Nephron progenitor cell (in vitro differentiated cells): Measurements from ENCODE around the gene WDR46.

Experiments used
- DNase-seq: peaks from one replicate; pipeline ENCODE4 v3.0.0; 2021
- H3K27ac Mint-ChIP-seq: 2 replicates; pipeline ENCODE4 v1.8.0; 2021; ENCODE audit warnings: mild to moderate bottlenecking, moderate library complexity, mixed read lengths
- H3K27me3 Mint-ChIP-seq: 2 replicates; pipeline ENCODE4 v1.8.0; 2021; ENCODE audit warnings: mild to moderate bottlenecking, low read depth, mixed read lengths; ENCODE audit not compliant: poor library complexity
- H3K36me3 Mint-ChIP-seq: 2 replicates; pipeline ENCODE4 v1.8.0; 2021; ENCODE audit warnings: low read depth, mixed read lengths
- H3K4me1 Mint-ChIP-seq: 2 replicates; pipeline ENCODE4 v1.8.0; 2021; ENCODE audit warnings: mixed read lengths
- H3K4me3 Mint-ChIP-seq: 2 replicates; pipeline ENCODE4 v1.8.0; 2021; ENCODE audit warnings: mild to moderate bottlenecking, moderate library complexity, mixed read lengths
- H3K9me3 Mint-ChIP-seq: 2 replicates; pipeline ENCODE4 v1.8.0; 2021; ENCODE audit warnings: mild to moderate bottlenecking, moderate library complexity, mixed read lengths
- TF ChIP-seq, protein P1 (sequence below): fragments of 200-600 bp; sonication (generic); IDR thresholded peaks from 2 replicates; pipeline ENCODE4 v1.5.0; 2021; ENCODE audit warnings: antibody characterized with exemption

The WDR46 gene

DNA sequence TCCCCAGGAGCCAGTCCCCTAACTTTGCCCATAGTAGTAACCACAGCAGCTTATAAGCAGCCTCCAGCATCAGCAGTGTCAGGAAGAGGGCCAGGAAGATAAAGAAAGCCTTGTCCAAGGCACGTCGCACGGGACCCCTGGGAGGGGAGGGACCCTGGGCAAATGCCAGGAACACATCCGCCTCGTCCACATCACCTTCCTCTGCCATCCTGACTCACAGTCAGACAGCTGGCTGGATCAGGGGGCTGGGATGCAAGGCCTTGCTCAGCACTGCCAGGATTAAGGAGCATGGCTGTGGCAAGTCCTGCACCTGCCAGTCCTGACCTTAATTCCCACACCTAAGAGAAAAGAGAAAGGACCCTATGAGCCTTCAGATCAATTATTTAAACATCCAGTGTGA, 40.0 kb upstream of the WDR46 start:
- peaks cover 5% of the 10 kb centered on the region for H3K4me1 Mint-ChIP-seq
- H3K36me3 Mint-ChIP-seq: no peaks in the 10 kb centered on the region
- H3K4me3 Mint-ChIP-seq: no peak overlapping the region
- DNase-seq: no peak
- peaks cover 7% of the 10 kb centered on the region for H3K27me3 Mint-ChIP-seq
- H3K9me3 Mint-ChIP-seq: no peaks in the 10 kb centered on the region
- TF ChIP-seq, protein P1, sequence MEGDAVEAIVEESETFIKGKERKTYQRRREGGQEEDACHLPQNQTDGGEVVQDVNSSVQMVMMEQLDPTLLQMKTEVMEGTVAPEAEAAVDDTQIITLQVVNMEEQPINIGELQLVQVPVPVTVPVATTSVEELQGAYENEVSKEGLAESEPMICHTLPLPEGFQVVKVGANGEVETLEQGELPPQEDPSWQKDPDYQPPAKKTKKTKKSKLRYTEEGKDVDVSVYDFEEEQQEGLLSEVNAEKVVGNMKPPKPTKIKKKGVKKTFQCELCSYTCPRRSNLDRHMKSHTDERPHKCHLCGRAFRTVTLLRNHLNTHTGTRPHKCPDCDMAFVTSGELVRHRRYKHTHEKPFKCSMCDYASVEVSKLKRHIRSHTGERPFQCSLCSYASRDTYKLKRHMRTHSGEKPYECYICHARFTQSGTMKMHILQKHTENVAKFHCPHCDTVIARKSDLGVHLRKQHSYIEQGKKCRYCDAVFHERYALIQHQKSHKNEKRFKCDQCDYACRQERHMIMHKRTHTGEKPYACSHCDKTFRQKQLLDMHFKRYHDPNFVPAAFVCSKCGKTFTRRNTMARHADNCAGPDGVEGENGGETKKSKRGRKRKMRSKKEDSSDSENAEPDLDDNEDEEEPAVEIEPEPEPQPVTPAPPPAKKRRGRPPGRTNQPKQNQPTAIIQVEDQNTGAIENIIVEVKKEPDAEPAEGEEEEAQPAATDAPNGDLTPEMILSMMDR: no peak
- no peak overlapping the region for H3K27ac Mint-ChIP-seq

DNA sequence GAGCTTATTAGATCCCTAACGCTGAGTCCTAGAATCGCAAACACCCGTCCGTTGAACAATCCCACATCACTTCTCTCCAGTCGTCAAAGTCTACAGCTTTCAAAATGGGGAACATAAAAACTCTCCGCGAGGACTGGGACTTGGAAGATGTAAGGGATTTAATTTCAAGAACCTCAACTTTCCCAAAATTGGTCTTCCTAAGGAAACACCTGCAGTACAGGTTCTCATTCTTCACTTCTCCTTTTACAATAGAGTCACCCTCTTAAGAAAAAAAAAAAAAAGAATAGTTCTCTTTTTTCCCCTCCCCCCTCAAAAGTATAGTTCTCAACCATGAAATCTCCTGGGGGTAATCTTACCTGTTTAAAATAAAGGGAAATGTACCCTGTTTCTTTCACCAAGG, 35.1 kb upstream of the WDR46 start:
- Mint-ChIP-seq H3K4me3 (peak overlapping the region; percentile 93), H3K27me3 (peaks cover 3% of the 10 kb centered on the region), H3K4me1 (peaks cover 52% of the 10 kb centered on the region), H3K27ac (no peak overlapping the region), H3K36me3 (peaks cover 17% of the 10 kb centered on the region), H3K9me3 (no peaks in the 10 kb centered on the region)
- no peak for DNase-seq
- TF ChIP-seq, protein P1: no peak

- TF ChIP-seq, protein P1: no peak
- H3K4me3 Mint-ChIP-seq: peak overlapping the region; percentile 93
- DNase-seq: no peak
- H3K9me3 Mint-ChIP-seq: no peaks in the 10 kb centered on the region
- H3K4me1 Mint-ChIP-seq: peaks cover 57% of the 10 kb centered on the region
- peaks cover 22% of the 10 kb centered on the region for H3K36me3 Mint-ChIP-seq
- peaks cover 3% of the 10 kb centered on the region for H3K27me3 Mint-ChIP-seq
- no peak overlapping the region for H3K27ac Mint-ChIP-seq
Observed at GRCh38 chr6:33323623-33323948, 34.5 kb upstream of the WDR46 start.

GRCh38 chr6:33321227-33321626, 32.2 kb upstream of the WDR46 start:
- H3K4me1 Mint-ChIP-seq: peaks cover 76% of the 10 kb centered on the region
- peaks cover 6% of the 10 kb centered on the region for H3K27me3 Mint-ChIP-seq
- TF ChIP-seq, protein P1: no peak
- H3K9me3 Mint-ChIP-seq: no peaks in the 10 kb centered on the region
- DNase-seq: no peak
- peak overlapping the region; percentile 96 for H3K27ac Mint-ChIP-seq
- H3K4me3 Mint-ChIP-seq: peak overlapping the region; percentile 93
- peaks cover 28% of the 10 kb centered on the region for H3K36me3 Mint-ChIP-seq

GRCh38 chr6:33320315-33321181, 31.5 kb upstream of the WDR46 start:
- Mint-ChIP-seq H3K27me3 (peaks cover 6% of the 10 kb centered on the region), H3K4me1 (peaks cover 81% of the 10 kb centered on the region), H3K4me3 (peak overlapping the region; percentile 93), H3K36me3 (peaks cover 28% of the 10 kb centered on the region), H3K27ac (peak overlapping the region; percentile 96), H3K9me3 (no peaks in the 10 kb centered on the region)
- TF ChIP-seq, protein P1: no peak
- no peak for DNase-seq

DNA sequence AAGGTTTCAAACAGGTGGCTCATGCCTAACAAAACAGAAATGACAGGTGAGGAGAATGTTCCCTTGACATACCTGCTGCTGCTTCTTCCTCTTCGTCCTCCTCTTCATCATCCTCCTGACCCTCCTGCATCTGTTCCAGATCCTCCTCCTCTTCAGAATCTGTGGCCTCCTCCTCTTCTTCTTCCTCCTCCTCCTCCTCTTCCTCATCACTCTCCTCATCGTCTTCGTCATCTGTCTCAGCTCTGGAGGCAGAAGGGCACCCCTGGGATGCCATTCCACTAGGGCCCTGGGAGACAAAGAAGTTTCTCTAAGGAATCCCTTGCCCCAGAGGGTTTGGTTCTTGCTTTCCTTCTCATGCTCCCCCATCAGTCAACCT, 30.9 kb upstream of the WDR46 start:
- DNase-seq: no peak
- Mint-ChIP-seq H3K4me1 (peaks cover 87% of the 10 kb centered on the region), H3K36me3 (peaks cover 28% of the 10 kb centered on the region), H3K27me3 (peaks cover 6% of the 10 kb centered on the region), H3K27ac (peak overlapping the region; percentile 89), H3K4me3 (peak overlapping the region; percentile 93), H3K9me3 (no peaks in the 10 kb centered on the region)
- TF ChIP-seq, protein P1: no peak
